Measurements from ENCODE around the gene OCLN.

DNA sequence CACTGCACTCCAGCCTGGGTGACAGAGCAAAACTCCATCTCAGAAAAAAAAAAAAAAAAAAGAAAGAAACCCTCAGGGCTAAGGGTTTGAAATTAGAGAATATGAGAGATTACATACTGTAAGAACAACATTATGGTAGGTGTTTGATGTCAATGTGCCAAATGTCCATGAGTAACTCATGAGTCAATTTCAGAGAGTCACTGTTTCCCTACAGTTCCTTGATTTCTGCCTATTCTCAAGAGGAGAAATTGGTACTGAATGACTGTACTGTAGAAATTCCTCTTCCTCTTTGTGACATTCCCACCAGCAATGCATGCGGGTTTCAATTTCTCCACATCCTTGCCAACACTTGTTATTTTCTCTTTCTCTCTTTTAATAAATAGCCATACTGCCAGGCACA lies 42.5 kb upstream of the OCLN start:
- TF ChIP-seq FOXA1 (IDR thresholded peaks at IDR 0.05) (no peak), L3MBTL2 (conservative IDR thresholded peaks at IDR 0.05) (no peak), FOXK2 (IDR thresholded peaks at IDR 0.05) (no peak), SP1 (IDR thresholded peaks at IDR 0.05) (no peak), ARNT (IDR thresholded peaks at IDR 0.05) (no peak)
